Activated CD4-positive, alpha-beta T cell treated with anti-CD3 and anti-CD28 coated beads, Interleukin-2, amount 50 U/mL, for 48 hours (primary cell): ENCODE data around the gene TSFM.
"Not testable (repeated sequence)": the region's sequence is repeated elsewhere in the genome, so short reads cannot be mapped to it uniquely, and the experiment has no call there.

Experiments used
- DNase-seq, 2 experiments: peaks; one replicate each; pipeline ENCODE4 v3.0.0-alpha.2; 2020

Gene TSFM

DNA sequence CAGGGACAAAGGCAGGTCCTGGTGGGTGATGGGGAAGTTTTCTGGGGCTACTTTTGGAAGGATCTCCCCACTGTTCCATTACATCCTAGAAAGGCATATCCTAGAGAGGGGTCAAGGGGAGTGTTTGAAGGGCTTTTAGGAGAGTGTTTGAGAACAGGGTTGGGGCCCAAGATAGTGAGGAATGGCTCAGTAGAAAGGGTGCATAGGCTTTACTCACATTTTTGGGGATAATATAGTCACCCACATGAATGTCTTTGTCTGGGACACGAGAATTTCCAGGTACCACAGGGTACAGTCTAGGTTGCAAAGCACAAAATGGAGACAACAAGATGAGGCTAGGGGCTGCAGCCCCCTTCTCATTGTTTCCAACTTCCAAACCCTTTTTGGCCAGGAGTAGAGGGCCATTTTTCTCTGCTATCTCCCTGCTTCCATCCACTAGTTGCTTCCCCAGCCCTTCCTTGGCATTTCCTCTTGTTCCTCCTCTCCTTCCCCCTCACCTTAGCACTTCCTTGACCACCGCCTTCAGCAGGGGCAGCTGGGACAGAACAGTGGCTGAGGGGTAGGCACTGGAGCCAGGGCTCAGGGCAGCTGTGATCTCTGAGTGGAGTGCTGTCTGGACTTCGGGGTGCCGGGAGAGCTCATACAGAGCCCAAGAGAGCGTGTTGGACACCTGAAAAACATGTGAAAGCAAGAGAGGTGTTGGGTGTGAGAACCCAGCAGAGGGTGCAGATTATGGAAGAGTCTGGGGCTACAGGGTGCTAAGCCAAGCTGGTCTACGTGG lies 18.5 kb upstream of the TSFM start:
- no peak for DNase-seq

DNA sequence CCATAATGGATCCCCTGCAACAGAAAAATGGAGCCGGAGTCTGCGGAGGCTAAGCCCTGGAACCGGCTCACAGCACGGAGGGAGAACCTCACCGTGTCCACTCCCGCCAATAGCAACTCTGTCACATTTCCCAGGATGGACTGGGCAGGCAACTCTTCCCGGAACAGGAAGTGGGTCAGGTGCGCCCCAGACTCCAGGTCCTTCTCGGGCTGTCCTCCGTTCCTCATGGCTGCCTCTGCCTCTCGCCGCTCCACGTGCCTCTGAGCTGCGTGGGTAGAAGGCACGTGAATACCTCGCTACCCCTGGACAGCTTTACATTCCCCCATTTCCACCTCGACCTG lies 18.0 kb upstream of the TSFM start:
- peak; percentile 47 to 58 for DNase-seq

DNA sequence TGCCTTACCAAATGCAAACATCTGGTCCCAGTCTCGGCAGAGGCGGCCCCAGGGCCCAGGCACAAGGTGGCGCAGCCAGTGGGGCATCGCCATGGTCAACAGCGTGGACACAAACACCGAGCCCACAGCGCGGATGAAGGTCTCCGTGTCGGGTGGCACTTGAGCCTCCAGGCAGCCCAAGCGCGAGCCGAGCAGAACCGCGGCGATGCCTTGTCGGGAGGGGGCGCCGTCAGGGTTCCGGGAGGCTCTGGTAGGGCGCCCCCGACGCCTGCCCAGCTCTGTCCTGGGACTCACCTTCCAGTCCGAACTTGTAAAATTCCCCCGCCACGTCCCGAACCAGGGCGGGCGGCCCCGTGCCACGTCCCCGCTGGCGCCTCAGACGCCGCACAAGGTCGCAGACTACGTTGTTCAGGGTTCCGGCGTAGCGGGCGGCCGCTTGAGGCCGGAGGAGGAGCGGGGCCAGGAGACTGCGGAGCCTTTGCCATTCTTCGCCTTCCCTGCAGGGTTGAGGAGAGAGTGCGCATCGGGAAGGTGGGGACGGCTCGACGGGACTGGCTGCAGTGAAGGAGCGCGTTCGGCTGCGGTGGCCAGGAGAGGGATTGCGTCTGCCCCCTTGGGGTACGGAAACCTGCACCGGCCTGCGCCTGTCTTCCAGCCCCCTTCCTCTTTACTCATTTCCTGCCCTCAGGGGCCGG lies 17.4 kb upstream of the TSFM start:
- peak; percentile 67 to 76 for DNase-seq

DNA sequence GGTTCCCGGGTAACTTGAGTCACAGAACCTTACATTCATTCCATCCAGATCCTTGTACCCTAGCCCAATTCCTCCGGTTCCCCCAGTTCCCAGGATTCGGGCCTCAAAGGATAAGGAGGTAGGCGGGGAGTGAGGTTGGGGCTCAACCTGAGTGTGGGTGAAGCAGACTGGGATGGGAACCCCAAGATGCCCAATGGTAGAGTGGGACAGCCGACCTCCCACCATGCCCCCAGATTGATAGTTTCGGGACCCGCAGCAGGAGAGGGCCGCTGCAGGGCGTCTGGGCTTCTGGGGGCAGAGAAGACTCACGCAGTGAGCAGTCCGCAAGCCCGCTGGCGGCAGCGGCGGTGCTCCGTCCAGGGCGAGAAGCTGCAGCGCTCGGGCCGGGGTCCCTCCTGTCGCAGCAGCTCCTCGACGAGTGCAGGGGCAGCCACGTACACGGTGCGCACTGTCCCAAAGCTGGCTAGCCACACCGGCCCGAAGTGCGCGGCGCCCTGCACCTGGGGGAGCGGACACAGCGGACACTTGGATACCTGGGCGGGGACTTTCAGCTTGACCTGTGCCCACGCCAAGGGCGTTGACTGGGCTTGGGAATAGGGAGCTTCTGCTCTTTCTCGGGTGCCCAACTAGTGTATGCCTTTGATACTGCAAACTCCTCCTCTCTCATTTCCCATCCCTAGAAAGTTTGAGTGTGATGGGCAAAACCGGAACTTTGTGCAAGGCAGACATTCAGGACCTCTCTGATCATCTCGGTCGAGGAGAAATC lies 16.7 kb upstream of the TSFM start:
- peak in 1 of 2 experiments; percentile 31 for DNase-seq

DNA sequence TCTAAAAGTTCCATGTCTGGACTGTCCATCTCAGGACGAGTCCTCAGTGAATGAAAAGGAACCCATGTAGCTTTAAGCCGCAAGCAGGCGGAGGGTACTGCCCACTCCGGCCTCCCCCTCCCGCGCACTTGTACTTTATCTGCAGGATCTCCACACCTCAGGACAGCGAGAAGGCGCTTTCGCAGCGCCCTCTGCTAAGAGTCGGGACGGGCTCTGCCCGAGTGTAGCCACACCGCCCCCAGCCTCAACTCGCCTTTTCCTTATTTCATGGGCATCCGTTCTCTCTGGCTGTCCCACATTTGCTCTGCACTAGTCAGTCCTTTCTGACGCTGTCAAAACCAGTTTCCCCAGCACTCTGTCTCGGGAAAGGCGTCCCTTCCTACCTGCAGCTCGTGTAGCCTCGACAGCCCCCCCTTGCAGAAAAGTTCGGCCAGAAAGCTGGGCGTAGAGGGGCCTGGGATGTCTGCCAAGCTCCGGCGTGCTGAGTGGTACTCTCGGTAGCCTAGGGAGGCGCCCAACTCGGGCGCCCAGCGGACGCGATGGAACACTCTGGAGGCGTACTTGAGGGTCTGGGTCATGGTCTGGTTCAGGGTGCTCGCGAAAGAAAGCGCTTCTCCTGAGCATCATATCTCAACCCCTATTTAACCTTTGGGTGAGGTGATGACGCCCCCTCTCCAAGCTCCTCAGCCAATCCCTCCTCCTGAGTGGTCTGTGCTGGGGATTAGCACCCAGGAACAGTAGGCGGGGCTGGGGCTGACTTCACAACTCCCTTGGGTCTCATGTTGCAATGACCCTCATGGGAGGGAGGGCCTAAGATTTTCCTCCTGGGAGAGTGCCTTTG lies 15.9 kb upstream of the TSFM start, which contains the start of gene CYP27B1:
Gene CYP27B1, minus strand, starts transcription at position 615 of the 841 bp plus-strand sequence. Its CDS starts 37 bp downstream, at position 578.
- DNase-seq = peak; percentile 27 to 38

DNA sequence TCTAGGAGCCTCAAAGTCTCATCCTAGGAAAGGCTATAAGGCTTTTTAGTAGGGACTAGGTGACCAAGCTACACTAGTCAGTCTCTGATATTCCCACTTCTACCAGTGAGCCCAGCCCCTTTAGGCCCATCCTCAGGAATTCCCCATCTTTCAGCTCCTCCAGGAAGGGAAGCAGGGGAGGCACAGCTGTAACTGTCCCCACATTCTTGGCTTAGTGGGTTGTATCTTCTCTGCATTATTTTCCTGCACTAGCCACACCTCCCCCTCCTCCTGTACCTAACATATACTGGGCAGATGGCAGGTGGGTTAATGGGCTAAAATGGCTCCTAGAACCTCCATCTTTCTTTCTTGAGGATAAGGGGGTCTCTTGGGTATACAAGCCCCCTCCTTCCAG lies 15.3 kb upstream of the TSFM start:
- DNase-seq = no peak

DNA sequence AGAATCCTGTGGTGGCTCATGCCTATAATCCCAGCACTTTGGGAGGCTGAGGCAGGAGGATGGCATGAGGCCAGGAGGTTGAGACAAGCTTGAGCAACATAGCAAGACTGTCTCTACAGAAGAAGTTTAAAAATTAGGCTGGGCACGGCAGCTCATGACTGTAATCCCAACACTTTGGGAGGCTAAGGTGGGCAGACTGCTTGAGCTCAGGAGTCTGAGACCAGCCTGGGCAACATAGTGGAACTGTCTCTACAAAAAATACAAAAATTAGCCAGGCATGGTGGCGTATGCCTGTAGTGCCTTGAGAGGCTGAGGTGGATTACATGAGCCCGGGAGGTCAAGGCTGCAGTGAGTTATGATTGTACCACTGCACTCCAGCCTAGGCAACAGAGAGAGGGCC lies 14.7 kb upstream of the TSFM start:
- no peak for DNase-seq

DNA sequence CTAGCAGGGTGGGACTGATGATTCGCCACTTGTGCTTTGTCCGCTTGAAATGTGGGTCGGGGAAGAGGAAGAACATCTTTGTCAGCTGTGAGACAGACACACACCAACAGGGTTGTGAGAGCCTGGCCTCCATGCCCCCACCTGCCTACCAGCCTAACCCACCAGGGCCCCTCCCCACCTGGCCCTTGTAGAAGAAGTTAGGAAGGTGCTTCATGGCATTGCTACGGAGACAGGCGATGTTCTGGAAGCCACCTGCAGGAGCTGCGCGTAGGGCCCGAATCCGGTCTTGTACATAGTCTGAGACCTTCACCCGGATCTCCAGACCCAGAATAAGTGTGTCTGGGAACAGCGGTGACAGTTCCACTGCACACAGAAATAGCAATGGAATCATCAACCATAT lies 13.0 kb upstream of the TSFM start:
- DNase-seq = no peak

DNA sequence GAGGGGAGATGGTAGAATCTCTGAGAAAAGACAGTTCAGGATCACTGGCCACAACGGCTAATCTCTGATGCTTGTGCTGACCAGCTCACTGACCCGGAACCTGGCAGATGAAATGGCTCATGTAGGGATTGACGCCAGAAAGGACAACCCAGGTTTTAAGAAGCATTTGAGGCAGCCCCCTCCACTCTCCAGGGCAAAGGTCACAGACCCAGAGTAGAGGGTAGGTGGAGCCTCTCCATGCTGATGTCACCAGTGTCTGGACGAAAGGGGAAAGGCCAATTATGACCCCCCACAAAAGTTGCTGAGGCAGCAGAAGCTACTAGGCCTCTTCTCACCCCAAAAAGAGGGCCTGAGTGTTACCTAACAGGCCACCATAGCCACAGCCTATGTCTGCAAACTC lies 11.9 kb upstream of the TSFM start:
- DNase-seq = no peak

DNA sequence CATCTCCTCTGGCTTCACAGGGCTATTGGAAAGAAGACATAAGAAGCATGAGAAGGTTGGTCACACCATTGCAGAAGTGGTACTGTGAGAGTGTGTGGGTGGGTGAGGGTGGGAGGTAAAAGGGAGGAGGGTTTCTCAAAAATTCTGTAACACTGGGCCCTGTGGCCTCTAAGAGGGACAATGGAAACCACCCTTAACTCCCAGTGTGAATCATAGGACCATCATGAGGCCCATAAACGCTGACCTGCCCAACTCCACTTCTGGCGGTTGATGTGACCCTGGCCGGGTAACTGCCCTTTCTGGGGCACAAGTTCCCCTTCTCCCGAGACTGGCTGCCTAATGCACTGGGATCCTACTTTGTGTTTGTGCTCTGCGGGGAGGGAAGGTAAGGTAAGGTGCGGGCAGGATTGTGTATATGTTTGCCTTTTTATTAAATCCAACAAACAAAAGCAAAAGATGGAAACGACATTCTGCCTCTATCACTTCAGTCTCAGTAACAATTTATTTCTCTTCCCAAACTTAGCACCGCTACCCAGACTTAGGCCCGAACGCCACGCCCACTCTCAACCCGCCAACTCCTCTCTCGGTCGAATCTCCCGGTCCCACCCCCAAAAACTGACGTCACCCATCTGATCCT lies 11.2 kb upstream of the TSFM start:
- DNase-seq = peak; percentile 95 to 96

DNA sequence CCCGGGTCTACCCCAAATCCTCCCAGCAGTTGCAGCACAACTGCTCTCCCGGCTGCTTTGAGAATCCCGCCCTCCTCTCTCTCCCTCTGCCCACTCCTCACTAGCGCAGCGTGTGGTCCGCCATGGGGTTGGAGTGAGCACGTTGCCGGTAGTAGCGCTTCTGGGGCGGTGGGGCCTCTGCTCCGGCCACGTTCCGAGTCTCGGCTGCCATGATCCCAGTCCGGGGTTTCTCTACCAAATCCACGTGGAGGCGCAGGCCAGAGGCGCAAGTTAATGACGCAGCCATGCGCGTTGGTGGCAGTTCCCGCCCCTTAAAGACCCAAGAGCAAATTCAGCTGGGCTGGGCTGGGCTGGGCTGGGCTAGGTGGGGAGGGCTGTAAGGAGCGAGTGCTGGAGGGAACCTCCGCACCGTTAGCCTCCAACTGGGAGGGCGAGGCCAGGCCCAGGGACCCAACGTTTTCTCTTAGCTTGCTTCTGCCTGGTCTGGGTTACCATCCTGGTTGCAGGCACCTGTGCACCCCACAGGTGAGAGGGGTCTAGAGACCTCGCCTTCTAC lies 10.6 kb upstream of the TSFM start, which contains the start of gene METTL1:
Gene METTL1, minus strand, starts transcription at position 233 of the 556 bp plus-strand sequence. Its CDS starts 22 bp downstream, at position 211.
- DNase-seq = peak; percentile 94 to 95

DNA sequence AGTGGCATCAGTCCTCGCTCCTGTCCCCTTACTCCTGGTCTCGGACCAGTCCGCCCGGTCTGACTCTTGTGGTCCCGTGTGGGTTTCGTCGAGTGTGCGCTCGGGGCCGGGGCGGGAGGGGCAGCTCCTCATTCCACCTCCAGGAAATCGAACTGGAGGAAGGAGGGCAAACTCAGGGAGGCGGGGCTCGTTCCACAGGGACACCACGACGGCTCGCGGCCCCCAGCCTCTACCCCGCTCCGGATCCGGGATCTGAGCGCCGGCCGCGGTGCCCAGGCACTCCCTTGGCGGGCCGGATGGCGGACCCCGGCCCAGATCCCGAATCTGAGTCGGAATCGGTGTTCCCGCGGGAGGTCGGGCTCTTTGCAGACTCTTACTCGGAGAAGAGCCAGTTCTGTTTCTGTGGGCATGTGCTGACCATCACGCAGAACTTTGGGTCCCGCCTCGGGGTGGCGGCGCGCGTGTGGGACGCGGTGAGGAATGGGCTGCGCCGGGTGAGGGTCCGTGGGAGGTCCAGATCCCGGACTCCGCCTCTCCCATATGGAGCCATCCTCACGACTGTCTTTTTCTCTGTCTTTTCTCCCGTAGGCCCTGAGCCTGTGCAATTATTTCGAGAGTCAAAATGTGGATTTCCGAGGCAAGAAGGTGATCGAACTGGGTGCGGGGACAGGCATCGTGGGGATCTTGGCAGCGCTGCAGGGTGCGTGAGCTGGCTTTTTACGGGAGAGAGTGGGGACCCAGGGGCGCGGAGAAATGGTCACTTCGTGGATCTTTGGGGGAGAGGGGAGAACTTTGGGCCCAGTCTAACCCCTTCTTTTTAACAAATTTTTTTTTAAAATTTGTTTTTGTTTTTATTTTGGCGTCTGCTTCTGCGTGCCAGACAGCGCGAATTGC lies 9.9 kb upstream of the TSFM start, which contains the start of gene EEF1AKMT3:
Gene EEF1AKMT3, plus strand, starts transcription at position 186 of the 894 bp plus-strand sequence. Its CDS starts 111 bp downstream, at position 297.
- DNase-seq = peak; percentile 61 to 71

DNA sequence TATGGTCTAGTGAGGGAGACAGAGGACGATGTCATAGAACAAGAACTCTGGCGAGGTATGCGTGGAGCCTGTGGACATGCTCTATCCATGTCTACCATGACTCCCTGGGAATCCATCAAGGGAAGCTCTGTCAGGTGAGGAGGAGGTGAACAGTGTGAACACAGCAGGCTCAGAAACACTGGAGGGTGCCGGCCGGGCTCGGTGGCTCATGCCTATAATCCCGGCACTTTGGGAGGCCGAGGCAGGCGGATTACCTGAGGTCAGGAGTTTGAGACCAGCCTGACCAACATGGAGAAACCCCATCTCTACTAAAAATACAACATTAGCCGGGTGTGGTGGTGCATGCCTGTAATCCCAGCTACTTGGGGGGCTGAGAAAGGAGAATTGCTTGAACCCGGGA lies 8.0 kb upstream of the TSFM start:
- not testable (repeated sequence) for DNase-seq

DNA sequence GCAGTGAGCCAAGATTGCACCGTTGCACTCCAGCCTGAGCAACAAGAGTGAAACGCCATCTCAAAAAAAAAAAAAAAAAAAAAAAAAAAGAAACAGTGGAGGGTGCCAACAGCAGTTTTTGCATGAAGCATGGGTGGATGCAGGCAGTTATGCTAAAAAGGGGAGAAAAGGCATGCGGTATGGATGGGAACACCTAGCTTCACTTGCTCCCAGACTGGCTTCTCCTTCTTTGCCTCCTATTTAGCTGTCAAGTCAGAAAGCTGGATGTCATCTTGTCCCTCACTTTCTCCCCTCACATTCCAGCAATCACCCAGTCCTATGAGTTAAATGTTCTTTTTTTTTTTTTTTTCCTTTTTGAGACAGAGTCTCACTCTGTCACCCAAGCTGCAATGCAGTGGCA lies 7.5 kb upstream of the TSFM start:
- DNase-seq = no peak

DNA sequence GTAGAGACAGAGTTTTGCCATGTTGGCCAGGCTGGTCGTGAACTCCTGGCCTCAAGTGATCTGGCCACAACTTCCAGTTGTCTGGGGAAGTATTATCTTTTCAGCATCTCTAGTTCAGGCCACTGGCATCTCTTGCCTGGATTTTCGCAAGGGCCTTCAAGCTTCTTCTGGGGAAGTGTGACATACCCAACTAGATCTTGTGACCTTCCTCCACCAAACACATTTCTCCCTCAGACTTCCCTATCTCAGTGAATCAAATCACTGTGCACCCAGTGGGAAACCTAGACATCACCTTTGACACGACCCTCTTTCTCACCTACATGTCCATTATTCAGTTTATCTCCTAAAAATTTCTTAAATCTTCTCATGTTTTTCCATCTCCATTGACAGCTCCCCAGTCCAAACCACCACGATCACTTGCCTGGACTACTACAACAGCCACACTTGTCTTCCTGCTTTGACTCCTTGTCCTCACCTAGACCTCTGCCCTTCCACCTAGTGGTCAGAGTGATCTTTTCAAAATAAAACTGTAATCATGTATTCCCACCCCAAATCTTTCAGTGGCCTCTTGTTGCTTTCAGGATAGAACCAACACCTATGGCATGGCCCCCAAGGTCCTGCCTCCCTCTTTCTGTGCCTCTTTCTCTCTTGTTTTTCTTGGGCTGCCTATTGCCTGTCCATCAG lies 6.9 kb upstream of the TSFM start:
- no peak for DNase-seq

DNA sequence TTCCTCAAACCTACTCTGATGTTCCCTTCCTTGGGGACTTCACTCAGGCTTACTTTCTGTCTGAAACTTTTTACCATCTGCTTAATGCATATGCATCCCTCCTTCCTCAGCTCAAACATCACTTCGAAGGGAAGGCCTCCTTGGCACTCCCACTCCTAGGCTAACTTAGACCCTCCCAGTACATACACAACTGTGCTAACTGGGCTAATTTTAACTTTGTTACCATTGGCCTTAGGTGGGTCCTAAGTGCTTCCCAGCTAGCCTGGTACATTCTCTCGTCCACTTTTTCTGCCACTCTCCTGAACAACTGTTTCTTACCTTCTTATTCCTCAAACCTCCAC lies 6.4 kb upstream of the TSFM start:
- DNase-seq = no peak

DNA sequence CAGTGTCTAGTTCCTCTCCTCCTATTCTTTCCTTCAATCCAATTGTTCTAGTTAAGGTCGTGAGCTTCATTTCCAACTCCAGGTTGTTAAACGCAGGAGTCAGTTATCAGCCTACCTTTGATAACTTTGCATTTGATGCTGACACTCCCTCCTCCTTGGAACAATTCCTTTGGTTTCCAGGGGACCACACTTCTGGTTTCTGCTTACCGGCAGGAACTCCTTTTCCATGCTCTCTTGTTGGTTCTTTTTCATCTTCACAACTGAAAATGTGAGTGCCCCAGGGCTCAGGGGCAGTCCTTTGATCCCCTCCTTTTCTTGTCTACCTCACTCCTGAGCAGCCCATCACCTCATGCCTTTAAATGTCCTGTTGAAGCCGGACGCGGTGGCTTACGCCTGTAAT lies 5.2 kb upstream of the TSFM start:
- DNase-seq = no peak

DNA sequence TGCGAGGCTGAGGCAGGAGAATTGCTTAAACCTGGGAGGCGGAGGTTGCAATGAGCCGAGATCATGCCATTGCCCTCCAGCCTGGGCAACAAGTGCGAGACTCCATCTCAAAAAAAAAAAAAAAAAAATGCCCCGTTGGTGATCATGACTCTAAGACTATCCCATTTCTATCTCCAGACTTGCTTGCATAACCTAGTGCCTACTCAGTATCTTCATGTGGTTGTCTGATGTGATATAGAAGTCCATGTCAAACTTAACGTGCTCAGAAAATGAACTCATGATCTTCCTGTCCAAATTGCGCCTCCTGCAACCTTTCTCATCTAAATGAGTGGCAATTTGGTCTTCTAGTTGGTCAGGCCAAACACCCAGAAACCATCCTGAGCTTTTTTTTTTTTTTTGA lies 4.7 kb upstream of the TSFM start:
- no peak for DNase-seq

DNA sequence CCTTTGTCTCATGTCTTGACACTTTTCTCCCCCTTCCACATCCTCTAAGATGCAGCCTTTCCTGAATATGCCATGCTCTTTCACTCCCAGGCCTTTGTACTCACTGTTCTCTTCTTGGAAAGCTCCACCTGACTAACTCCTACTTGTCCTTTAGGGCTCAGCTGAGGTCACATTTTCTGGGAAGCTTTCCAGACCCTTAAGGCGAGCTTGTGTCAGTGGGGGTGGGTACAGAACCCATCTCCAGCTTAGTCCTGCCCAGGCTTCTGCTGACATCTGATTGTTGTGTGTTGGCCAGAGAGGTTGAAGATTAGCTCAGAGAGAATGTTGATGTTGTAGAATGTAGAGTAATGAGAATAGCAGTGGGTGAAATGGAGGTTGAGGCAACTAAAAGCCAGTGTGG lies 2.9 kb upstream of the TSFM start:
- DNase-seq = no peak

DNA sequence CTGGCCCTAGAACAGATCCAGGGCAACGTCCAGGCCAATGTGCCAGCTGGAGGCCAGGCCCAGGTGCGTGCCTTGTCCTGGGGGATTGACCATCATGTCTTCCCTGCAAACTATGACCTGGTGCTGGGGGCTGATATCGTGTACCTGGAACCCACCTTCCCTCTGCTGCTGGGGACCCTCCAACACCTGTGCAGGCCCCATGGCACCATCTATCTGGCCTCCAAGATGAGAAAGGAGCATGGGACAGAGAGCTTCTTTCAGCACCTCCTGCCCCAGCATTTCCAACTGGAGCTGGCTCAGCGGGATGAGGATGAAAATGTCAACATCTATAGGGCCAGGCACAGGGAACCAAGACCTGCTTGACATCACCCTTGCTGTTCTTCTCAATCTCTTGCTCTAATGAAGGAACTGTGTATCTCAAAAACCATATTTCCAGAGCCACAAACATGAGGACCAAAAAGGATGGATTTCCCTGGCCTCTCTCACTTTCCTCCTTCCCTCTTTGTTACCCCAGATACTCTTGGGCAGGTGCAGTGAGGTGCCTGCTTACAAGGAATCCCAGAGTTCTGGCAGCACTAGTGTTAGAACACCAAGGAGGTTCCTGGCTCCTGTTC lies 2.2 kb upstream of the TSFM start:
- DNase-seq = no peak
